ENCODE data around the gene REX1BD. TPM values are rescaled to one million over a fixed set of nuclear protein-coding genes. Genes with fewer than 3 reads are reported as not detected.

Gene REX1BD
- total and polyA plus RNA-seq, 2 of the 8 experiments (the other 6 are each of a cell fraction or from before 2014, with no cell fraction given), result 56.8 to 62.7 TPM

- H3K4ac ChIP-seq (replicated peaks; ENCODE audit: insufficient read length, low read depth, low read length), result no peak overlapping the region
- 35% methylated on average over 5 of the region's 5 CpGs; no CpG with 5 or more reads in 1 of the 2 experiments for WGBS, 2 experiments (ENCODE audit: extremely low coverage in 1 of 2, insufficient coverage in 1 of 2, insufficient read length in 1 of 2, insufficient replicate concordance in 2 of 2, low coverage in 1 of 2, low lambda C conversion rate in 2 of 2, missing lambda C conversion rate in 1 of 2)
- H2AFZ ChIP-seq (ENCODE audit: low read length), result no peak overlapping the region
- TF ChIP-seq ASH2L (IDR thresholded peaks at IDR 0.05; ENCODE audit: low read length) (no peak), YY1 (IDR thresholded peaks at IDR 0.05; ENCODE audit: low read depth, low read length) (no peak), RNF2 (IDR thresholded peaks at IDR 0.05; ENCODE audit: borderline replicate concordance, low read depth, low read length, missing control alignments, poor library complexity, severe bottlenecking) (peak; percentile 2), EZH2 (IDR thresholded peaks at IDR 0.05; ENCODE audit: low read depth, low read length, severe bottlenecking) (peak; percentile 81), SUZ12 (IDR thresholded peaks at IDR 0.05; ENCODE audit: low read length) (peak; percentile 77; the same call in 1 of the 2 replicates)
- no peak overlapping the region for H4K5ac ChIP-seq (ENCODE audit: insufficient read length, low read depth, low read length)
- peaks cover 27% of the 10 kb centered on the region for H3K23me2 ChIP-seq (ENCODE audit: low read depth, low read length)
- H2AK5ac ChIP-seq (ENCODE audit: low read depth, low read length), result no peak overlapping the region
- H4K8ac ChIP-seq (ENCODE audit: extremely low read depth, insufficient read depth, low read length), result no peak overlapping the region
- no peaks in the 10 kb centered on the region for H3K79me2 ChIP-seq (ENCODE audit: control insufficient read depth in 1 of 2, insufficient read depth in 2 of 2, low read length in 2 of 2)
- 0 out of 2 replicates have a peak overlapping the region, but pooled peaks have one; percentile 75 for H2BK12ac ChIP-seq (ENCODE audit: low read depth, low read length)
- peaks cover 87 to 95% (median 95%) of the 10 kb centered on the region in 4 experiments for H3K27me3 ChIP-seq (replicated peaks in 1 of 4; ENCODE audit: control insufficient read depth in 3 of 4, extremely low read depth in 1 of 4, insufficient read depth in 3 of 4, low read length in 3 of 4)
- H3K4me3 ChIP-seq (ENCODE audit: extremely low read depth in 1 of 4, insufficient read depth in 2 of 4, low read depth in 3 of 4, low read length in 4 of 4), result peak overlapping the region in 1 of 4 experiments; percentile 49; a peak in 2 of 8 replicates
- no peak overlapping the region for H2BK120ac ChIP-seq (replicated peaks; ENCODE audit: low read depth, low read length)
- CTCF ChIA-PET (ENCODE audit: partially characterized antibody), result interaction anchor here (0.9 to 1.1 kb wide), 2 partner anchors 16 to 67 kb away, joined by 3 read pairs; no protein-coding TSS in a partner anchor
- peak overlapping the region in 1 of 2 experiments; percentile 64; a peak in 2 of 4 replicates for H3K4me2 ChIP-seq (ENCODE audit: insufficient read depth in 1 of 2, low read depth in 2 of 2, low read length in 2 of 2)
- H3K14ac ChIP-seq (ENCODE audit: insufficient read length), result no peak overlapping the region
- 0 out of 2 replicates have a peak overlapping the region, but pooled peaks have one; percentile 66 for H2BK20ac ChIP-seq (ENCODE audit: low read length)
- H3K79me1 ChIP-seq (ENCODE audit: low read depth, low read length), result no peaks in the 10 kb centered on the region
- no peak overlapping the region for H3K9ac ChIP-seq (replicated peaks in 1 of 4; ENCODE audit: extremely low read depth in 1 of 4, low read depth in 3 of 4, low read length in 3 of 4)
- H3K56ac ChIP-seq (replicated peaks; ENCODE audit: insufficient read length, low read depth, low read length), result no peak overlapping the region
- no peak overlapping the region for H3K27ac ChIP-seq (ENCODE audit: low read depth, low read length)
- H2BK5ac ChIP-seq (ENCODE audit: low read depth, low read length), result no peak overlapping the region
- DNase-seq (ENCODE audit: low read depth in 1 of 2, low spot score in 2 of 2) (no peak), FAIRE-seq (no peak)
- peaks cover 0 to 17% (median 0%) of the 10 kb centered on the region in 4 experiments; a peak in 1 of 8 replicates for H3K36me3 ChIP-seq (ENCODE audit: control insufficient read depth in 2 of 4, insufficient read depth in 4 of 4, low read length in 3 of 4)
- H3K4me1 ChIP-seq (replicated peaks in 1 of 4; ENCODE audit: control insufficient read depth in 3 of 4, insufficient read depth in 4 of 4, low read length in 3 of 4), result peaks cover 32 to 60% (median 47%) of the 10 kb centered on the region in 4 experiments
- 0 out of 2 replicates have a peak overlapping the region, but pooled peaks have one; percentile 61 for H2BK15ac ChIP-seq (ENCODE audit: low read length)
- H3K9me3 ChIP-seq (ENCODE audit: insufficient read depth in 2 of 2, low read depth in 1 of 2, low read length in 1 of 2), result no peaks in the 10 kb centered on the region
- no peak overlapping the region for H3K23ac ChIP-seq (ENCODE audit: insufficient read length)
- POLR2A ChIA-PET (ENCODE audit: partially characterized antibody), result interaction anchor here (0.9 to 1.4 kb wide), 4 partner anchors 19 to 34 kb away, joined by 3 to 4 read pairs (median 4); partner anchors contain the start of gene REX1BD
- H4K20me1 ChIP-seq (replicated peaks in 1 of 2; ENCODE audit: control insufficient read depth in 1 of 2, insufficient read depth in 2 of 2, low read length in 2 of 2), result peaks cover 0 to 17% of the 10 kb centered on the region in 2 experiments
- H4K91ac ChIP-seq (replicated peaks; ENCODE audit: insufficient read length, low read length), result no peak overlapping the region
- peak overlapping the region; percentile 60 for H3K18ac ChIP-seq (ENCODE audit: extremely low read depth, low read length)
Observed at GRCh38 chr19:18608102-18608804, 19.7 kb downstream of the REX1BD start.
